B cell (primary cell): Measurements from ENCODE around the gene NTM.

Experiments used
- EZH2 ChIP-seq: IDR thresholded peaks from 2 replicates; pipeline ENCODE4 v1.6.1; 2012; ENCODE audit warnings: borderline replicate concordance, low read depth, mild to moderate bottlenecking, moderate library complexity, low read length; ENCODE audit not compliant: insufficient read depth, poor library complexity, severe bottlenecking
- TF ChIP-seq, protein P1 (sequence below): fragments of 200-600 bp; IDR thresholded peaks from one replicate; pipeline ENCODE4 v1.8.0; 2022; ENCODE audit warnings: antibody characterized with exemption, mild to moderate bottlenecking

DNA sequence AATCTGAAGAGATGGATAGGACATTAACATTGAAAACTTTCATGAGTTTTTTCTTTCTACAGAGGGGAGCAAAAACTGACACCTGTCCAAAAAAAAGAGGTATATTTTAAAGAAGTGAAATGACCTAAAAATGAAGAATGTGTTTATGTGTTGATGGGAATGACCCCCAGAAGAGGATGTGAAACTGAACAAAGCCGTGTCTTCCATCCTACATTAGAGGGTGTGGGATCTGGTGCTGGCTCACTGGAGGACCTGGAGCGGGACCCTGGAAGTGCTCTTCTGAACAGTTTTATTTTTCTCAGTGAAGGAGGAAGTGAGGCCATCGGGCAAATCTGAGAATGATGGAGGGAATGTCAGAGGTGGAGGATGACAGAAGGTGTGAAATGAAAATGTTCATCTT lies 470.1 kb downstream of the NTM start:
- no peak for TF ChIP-seq EZH2
- TF ChIP-seq, protein P1, sequence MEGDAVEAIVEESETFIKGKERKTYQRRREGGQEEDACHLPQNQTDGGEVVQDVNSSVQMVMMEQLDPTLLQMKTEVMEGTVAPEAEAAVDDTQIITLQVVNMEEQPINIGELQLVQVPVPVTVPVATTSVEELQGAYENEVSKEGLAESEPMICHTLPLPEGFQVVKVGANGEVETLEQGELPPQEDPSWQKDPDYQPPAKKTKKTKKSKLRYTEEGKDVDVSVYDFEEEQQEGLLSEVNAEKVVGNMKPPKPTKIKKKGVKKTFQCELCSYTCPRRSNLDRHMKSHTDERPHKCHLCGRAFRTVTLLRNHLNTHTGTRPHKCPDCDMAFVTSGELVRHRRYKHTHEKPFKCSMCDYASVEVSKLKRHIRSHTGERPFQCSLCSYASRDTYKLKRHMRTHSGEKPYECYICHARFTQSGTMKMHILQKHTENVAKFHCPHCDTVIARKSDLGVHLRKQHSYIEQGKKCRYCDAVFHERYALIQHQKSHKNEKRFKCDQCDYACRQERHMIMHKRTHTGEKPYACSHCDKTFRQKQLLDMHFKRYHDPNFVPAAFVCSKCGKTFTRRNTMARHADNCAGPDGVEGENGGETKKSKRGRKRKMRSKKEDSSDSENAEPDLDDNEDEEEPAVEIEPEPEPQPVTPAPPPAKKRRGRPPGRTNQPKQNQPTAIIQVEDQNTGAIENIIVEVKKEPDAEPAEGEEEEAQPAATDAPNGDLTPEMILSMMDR, result no peak
